GM13977 (cell line): Measurements from ENCODE around the gene PRKAG2.
"Not testable (repeated sequence)": the region's sequence is repeated elsewhere in the genome, so short reads cannot be mapped to it uniquely, and the experiment has no call there.

Source experiments
- DNase-seq: peaks from one replicate; pipeline ENCODE4 v3.0.0; 2012; ENCODE audit warnings: low spot score
- in situ Hi-C: fragments of 300-500 bp; cut with MboI; formaldehyde crosslinking; loops from one replicate; pipeline ENCODE4 v1.12.0; 2022; ENCODE audit warnings: low sequenced_read_pairs, low pct_unique_long_range_greater_than_20kb, mixed read lengths, inconsistent platforms; ENCODE audit not compliant: unreplicated experiment
- TF ChIP-seq, protein P1 (sequence below): IDR thresholded peaks from 2 replicates; pipeline ENCODE4 v1.5.1; 2012; ENCODE audit warnings: mild to moderate bottlenecking, control low read depth; ENCODE audit not compliant: insufficient read depth; ENCODE audit errors: extremely low read depth, missing control alignments

The PRKAG2 gene

DNA sequence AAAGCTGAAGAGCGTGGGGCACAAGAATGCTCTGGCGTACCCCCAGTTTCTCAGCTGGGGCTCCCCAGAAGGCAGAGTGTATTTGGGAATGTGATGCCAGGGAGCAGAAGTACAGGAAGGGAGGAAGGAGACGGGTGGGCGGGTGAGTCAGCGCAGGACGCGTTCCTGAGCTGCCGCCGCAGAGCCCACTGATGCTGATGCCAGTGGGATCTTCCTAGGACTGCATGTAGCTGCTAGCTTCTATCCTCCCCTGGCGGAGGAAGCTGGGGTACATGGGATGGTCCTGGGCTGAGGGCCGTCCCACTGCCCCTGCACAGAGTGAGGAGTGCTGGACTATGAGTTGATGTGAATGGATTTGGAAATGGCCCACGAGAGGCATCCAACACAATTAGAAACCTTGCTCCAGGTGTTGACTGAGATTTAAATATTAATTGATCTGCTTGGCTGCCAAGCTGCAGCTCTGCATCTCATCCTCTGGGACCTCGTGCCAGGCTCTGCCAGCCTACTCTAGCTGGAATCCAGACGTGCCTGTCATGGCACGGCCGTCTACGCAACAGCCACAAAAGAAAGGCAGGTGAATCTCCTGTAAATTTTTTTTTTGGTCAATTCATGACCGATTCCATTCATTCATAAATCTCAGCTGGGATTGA, 291.0 kb downstream of the PRKAG2 start:
- in situ Hi-C loops: no loop called here
- no peak for DNase-seq
- TF ChIP-seq, protein P1, sequence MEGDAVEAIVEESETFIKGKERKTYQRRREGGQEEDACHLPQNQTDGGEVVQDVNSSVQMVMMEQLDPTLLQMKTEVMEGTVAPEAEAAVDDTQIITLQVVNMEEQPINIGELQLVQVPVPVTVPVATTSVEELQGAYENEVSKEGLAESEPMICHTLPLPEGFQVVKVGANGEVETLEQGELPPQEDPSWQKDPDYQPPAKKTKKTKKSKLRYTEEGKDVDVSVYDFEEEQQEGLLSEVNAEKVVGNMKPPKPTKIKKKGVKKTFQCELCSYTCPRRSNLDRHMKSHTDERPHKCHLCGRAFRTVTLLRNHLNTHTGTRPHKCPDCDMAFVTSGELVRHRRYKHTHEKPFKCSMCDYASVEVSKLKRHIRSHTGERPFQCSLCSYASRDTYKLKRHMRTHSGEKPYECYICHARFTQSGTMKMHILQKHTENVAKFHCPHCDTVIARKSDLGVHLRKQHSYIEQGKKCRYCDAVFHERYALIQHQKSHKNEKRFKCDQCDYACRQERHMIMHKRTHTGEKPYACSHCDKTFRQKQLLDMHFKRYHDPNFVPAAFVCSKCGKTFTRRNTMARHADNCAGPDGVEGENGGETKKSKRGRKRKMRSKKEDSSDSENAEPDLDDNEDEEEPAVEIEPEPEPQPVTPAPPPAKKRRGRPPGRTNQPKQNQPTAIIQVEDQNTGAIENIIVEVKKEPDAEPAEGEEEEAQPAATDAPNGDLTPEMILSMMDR: no peak

- TF ChIP-seq, protein P1: no peak
- in situ Hi-C loops: no loop called here
- DNase-seq: no peak
These were observed 295.2 kb downstream of the PRKAG2 start for GRCh38 chr7:151581741-151582140.

- TF ChIP-seq, protein P1: no peak
- in situ Hi-C loops: no loop called here
- DNase-seq: no peak
These were observed 297.3 kb downstream of the PRKAG2 start for GRCh38 chr7:151579644-151580043.

GRCh38 chr7:151575410-151575809, 301.5 kb downstream of the PRKAG2 start:
- in situ Hi-C loops: no loop called here

DNA sequence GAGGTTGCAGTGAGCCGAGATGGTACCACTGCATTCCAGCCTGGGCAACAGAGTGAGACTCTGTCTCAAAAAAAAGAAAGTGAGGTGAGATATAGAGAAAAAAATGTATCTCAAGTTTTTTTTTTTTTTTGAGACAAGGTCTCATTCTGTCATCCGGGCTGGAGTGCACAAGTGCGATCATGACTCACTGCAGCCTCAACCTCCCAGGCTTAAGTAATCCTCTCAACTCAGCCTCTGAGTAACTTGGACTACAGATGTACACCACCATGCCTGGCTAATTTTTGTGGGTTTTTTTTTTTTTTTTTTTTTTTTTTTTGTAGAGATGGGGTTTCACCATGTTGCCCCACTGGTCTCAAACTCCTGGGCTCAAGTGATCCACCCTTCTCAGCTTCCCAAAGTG, 303.9 kb downstream of the PRKAG2 start:
- DNase-seq, in situ Hi-C loops: not testable (repeated sequence)

More at GRCh38 chr7:151575410-151575809, 301.5 kb downstream of the PRKAG2 start:
- TF ChIP-seq, protein P1: no peak
- no peak for DNase-seq

DNA sequence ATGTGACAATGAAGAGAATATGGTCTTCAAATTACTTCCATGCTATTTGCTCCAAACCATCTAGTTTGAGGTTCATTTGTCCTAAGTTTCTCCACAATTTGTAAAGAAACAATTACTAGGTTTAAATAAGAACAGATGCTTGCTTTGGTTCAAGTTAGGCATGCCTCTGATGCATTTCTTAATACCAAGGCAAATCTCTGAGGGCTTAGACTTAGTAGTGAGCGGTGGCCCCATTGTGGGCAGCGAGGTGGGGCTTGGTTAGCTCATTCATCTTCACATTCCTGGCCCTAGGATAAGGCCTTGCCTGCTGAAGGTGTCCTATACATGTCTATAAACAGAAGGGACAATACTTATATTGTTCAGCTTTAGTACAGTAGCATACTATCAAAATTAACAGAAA, 304.8 kb downstream of the PRKAG2 start:
- TF ChIP-seq, protein P1: no peak
- in situ Hi-C loops: no loop called here
- DNase-seq: no peak

GRCh38 chr7:151571471-151571870, 305.4 kb downstream of the PRKAG2 start:
- TF ChIP-seq, protein P1: no peak
- DNase-seq: no peak
- in situ Hi-C loops: no loop called here
